ENCODE data around the gene SPRING1.

Gene SPRING1

GRCh38 chr12:116736962-116737773 lies 701 bp downstream of the SPRING1 start:
- no peak for DNase-seq

- no peak for DNase-seq
Measured at GRCh38 chr12:116735951-116736599, 1.8 kb downstream of the SPRING1 start.

GRCh38 chr12:116735084-116735483 lies 2.8 kb downstream of the SPRING1 start:
- no peak for DNase-seq

GRCh38 chr12:116734156-116734768 lies 3.6 kb downstream of the SPRING1 start:
- DNase-seq: no peak

- DNase-seq: no peak
Measured at GRCh38 chr12:116731801-116732200, 6.1 kb downstream of the SPRING1 start.

GRCh38 chr12:116727891-116728290 lies 10.0 kb downstream of the SPRING1 start:
- no peak for DNase-seq

- no peak for DNase-seq
Measured at GRCh38 chr12:116727261-116727660, 10.6 kb downstream of the SPRING1 start.

GRCh38 chr12:116726694-116727093 lies 11.2 kb downstream of the SPRING1 start:
- no peak for DNase-seq

GRCh38 chr12:116722245-116722644 lies 15.6 kb downstream of the SPRING1 start:
- no peak for DNase-seq

- DNase-seq: no peak
Measured at GRCh38 chr12:116719731-116720528, 17.9 kb downstream of the SPRING1 start.

GRCh38 chr12:116718655-116719454 lies 19.0 kb downstream of the SPRING1 start:
- DNase-seq: no peak

- DNase-seq: no peak
Measured at GRCh38 chr12:116717466-116718437, 20.1 kb downstream of the SPRING1 start.

GRCh38 chr12:116714175-116714574 lies 23.7 kb downstream of the SPRING1 start:
- no peak for DNase-seq

- DNase-seq: no peak
Measured at GRCh38 chr12:116713527-116713926, 24.3 kb downstream of the SPRING1 start.

GRCh38 chr12:116712458-116713303 lies 25.2 kb downstream of the SPRING1 start:
- no peak for DNase-seq

GRCh38 chr12:116710370-116711150 lies 27.3 kb downstream of the SPRING1 start:
- no peak for DNase-seq

GRCh38 chr12:116709768-116710167 lies 28.1 kb downstream of the SPRING1 start:
- DNase-seq: no peak

- DNase-seq: peak; percentile 27
Measured at GRCh38 chr12:116708826-116709756, 28.8 kb downstream of the SPRING1 start.

All from activated effector memory CD4-positive, alpha-beta T cell treated with Interleukin-2 at 50 U/mL for 16 hours (primary cell).